ENCODE measurements around the gene PLA2G5.
"Not testable (repeated sequence)": the region's sequence is repeated elsewhere in the genome, so short reads cannot be mapped to it uniquely, and the experiment has no call there.

Gene PLA2G5

GRCh38 chr1:20069874-20070273, at the start of gene PLA2G5:
Gene PLA2G5 (plus strand): TSS chr1:20070194. CDS start chr1:20084831, 14,637 bp downstream.
- DNase-seq (ENCODE audit: extremely low spot score): no peak
- POLR2A ChIA-PET: no interaction called here
- TF ChIP-seq CTCF (IDR thresholded peaks at IDR 0.05; ENCODE audit: control extremely low read depth, extremely low read depth, low read depth, missing control alignments): no peak
- CTCF ChIA-PET: no interaction called here

GRCh38 chr1:20028125-20028524, 41.9 kb upstream of the PLA2G5 start:
- no peak for DNase-seq (ENCODE audit: extremely low spot score)
- ChIA-PET CTCF (no interaction called here), POLR2A (no interaction called here)

GRCh38 chr1:20028726-20029125, 41.3 kb upstream of the PLA2G5 start:
- no peak for DNase-seq (ENCODE audit: extremely low spot score)
- POLR2A ChIA-PET: no interaction called here
- TF ChIP-seq CTCF (IDR thresholded peaks at IDR 0.05; ENCODE audit: control extremely low read depth, extremely low read depth, low read depth, missing control alignments): no peak
- CTCF ChIA-PET: no interaction called here

More at GRCh38 chr1:20028125-20028524, 41.9 kb upstream of the PLA2G5 start:
- no peak for TF ChIP-seq CTCF (IDR thresholded peaks at IDR 0.05; ENCODE audit: control extremely low read depth, extremely low read depth, low read depth, missing control alignments)

GRCh38 chr1:20029178-20029912, 40.6 kb upstream of the PLA2G5 start:
- no peak for DNase-seq (ENCODE audit: extremely low spot score)
- POLR2A ChIA-PET: no interaction called here
- TF ChIP-seq CTCF (IDR thresholded peaks at IDR 0.05; ENCODE audit: control extremely low read depth, extremely low read depth, low read depth, missing control alignments): no peak
- CTCF ChIA-PET: no interaction called here

GRCh38 chr1:20030436-20031151, 39.4 kb upstream of the PLA2G5 start:
- DNase-seq (ENCODE audit: extremely low spot score); CTCF ChIA-PET: not testable (repeated sequence)
- POLR2A ChIA-PET: interaction anchor here (0.7 kb wide), 1 partner anchor 911 kb away, joined by 12 read pairs; no protein-coding TSS in a partner anchor

- no peak for DNase-seq (ENCODE audit: extremely low spot score)
These were observed 38.8 kb upstream of the PLA2G5 start for GRCh38 chr1:20031161-20031560.

More at GRCh38 chr1:20031161-20031560, 38.8 kb upstream of the PLA2G5 start:
- ChIA-PET CTCF (no interaction called here), POLR2A (interaction anchor here (0.7 kb wide), 1 partner anchor 912 kb away, joined by 12 read pairs; no protein-coding TSS in a partner anchor)
- TF ChIP-seq CTCF (IDR thresholded peaks at IDR 0.05; ENCODE audit: control extremely low read depth, extremely low read depth, low read depth, missing control alignments): no peak
